GM12878 (cell line): ENCODE results near the gene STEAP1B. TPM values are rescaled to one million over a fixed set of nuclear protein-coding genes. Genes with fewer than 3 reads are reported as not detected.

ENCODE experiments used
- BCL11A ChIP-seq: IDR thresholded peaks from 2 replicates; pipeline ENCODE4 v1.6.1; 2011; ENCODE audit warnings: low read depth, low read length
- BCL3 ChIP-seq: IDR thresholded peaks from 2 replicates; pipeline ENCODE4 v1.6.1; 2011; ENCODE audit warnings: borderline replicate concordance, low read depth, mild to moderate bottlenecking, moderate library complexity, low read length; ENCODE audit not compliant: insufficient read depth, poor library complexity, severe bottlenecking
- BMI1 ChIP-seq: fragments of 450-650 bp; IDR thresholded peaks from 2 replicates; pipeline ENCODE4 v1.6.1; 2016; ENCODE audit warnings: mild to moderate bottlenecking, moderate library complexity, borderline replicate concordance
- CHD2 ChIP-seq: IDR thresholded peaks from 2 replicates; pipeline ENCODE4 v1.6.1; 2011; ENCODE audit warnings: low read depth, low read length, improper control_type of control experiment, borderline replicate concordance
- CUX1 ChIP-seq: IDR thresholded peaks from 2 replicates; pipeline ENCODE4 v1.6.1; 2012; ENCODE audit warnings: improper control_type of control experiment, low read depth, low read length; ENCODE audit not compliant: insufficient replicate concordance
- FOXK2 ChIP-seq: fragments of 450-650 bp; IDR thresholded peaks from 2 replicates; pipeline ENCODE4 v1.6.1; 2017; ENCODE audit warnings: mild to moderate bottlenecking, moderate library complexity
- HDAC6 ChIP-seq: fragments of 200-600 bp; sonication (generic); IDR thresholded peaks from one replicate; pipeline ENCODE4 v1.8.0; 2017; ENCODE audit warnings: antibody characterized with exemption; ENCODE audit not compliant: unreplicated experiment
- HDGF ChIP-seq: fragments of 450-650 bp; IDR thresholded peaks from 2 replicates; pipeline ENCODE4 v1.6.1; 2016; ENCODE audit warnings: antibody characterized with exemption
- KDM1A ChIP-seq: fragments of 200-600 bp; sonication (generic); IDR thresholded peaks from 2 replicates; pipeline ENCODE4 v1.6.1; 2016; ENCODE audit warnings: borderline replicate concordance
- NR2C2 ChIP-seq: IDR thresholded peaks from 2 replicates; pipeline ENCODE4 v1.6.1; 2011; ENCODE audit warnings: borderline replicate concordance, low read depth; ENCODE audit not compliant: control insufficient read depth, insufficient read length
- PAX8 ChIP-seq: fragments of 450-650 bp; IDR thresholded peaks from 2 replicates; pipeline ENCODE4 v1.6.1; 2017; ENCODE audit warnings: mild to moderate bottlenecking, moderate library complexity
- PBX3 ChIP-seq: IDR thresholded peaks from 2 replicates; pipeline ENCODE4 v1.6.1; 2011; ENCODE audit warnings: mild to moderate bottlenecking, low read depth, low read length, moderate library complexity; ENCODE audit not compliant: insufficient replicate concordance
- RFX5 ChIP-seq: IDR thresholded peaks from 2 replicates; pipeline ENCODE4 v1.6.1; 2011; ENCODE audit warnings: low read depth, low read length, improper control_type of control experiment
- SPI1 ChIP-seq: IDR thresholded peaks from 2 replicates; pipeline ENCODE4 v1.6.1; 2011; ENCODE audit warnings: low read depth, mild to moderate bottlenecking, low read length, moderate library complexity, borderline replicate concordance; ENCODE audit not compliant: insufficient read depth
- SREBF2 ChIP-seq: IDR thresholded peaks from 2 replicates; pipeline ENCODE4 v1.6.1; 2012; ENCODE audit warnings: mild to moderate bottlenecking, low read length
- TAF1 ChIP-seq: IDR thresholded peaks from 2 replicates; pipeline ENCODE4 v1.6.1; 2011; ENCODE audit warnings: mild to moderate bottlenecking, low read depth, low read length, borderline replicate concordance
- WRNIP1 ChIP-seq: IDR thresholded peaks from 2 replicates; pipeline ENCODE4 v1.6.1; 2011; ENCODE audit warnings: low read depth, low read length, improper control_type of control experiment, borderline replicate concordance
- YBX1 ChIP-seq: fragments of 450-650 bp; IDR thresholded peaks from 2 replicates; pipeline ENCODE4 v1.6.1; 2016; ENCODE audit warnings: antibody characterized with exemption
- ZNF592 ChIP-seq: fragments of 450-650 bp; IDR thresholded peaks from 2 replicates; pipeline ENCODE4 v1.6.1; 2017; ENCODE audit warnings: mild to moderate bottlenecking, moderate library complexity
- polyA plus RNA-seq, 11 experiments: library from polyadenylated mRNA; depleted of rRNA in 4 of 11; unstranded in 6 of 11; stranded (reverse) in 5 of 11; fragments of >200 nt; fragmentation: Nextera tagmentation in 4 of 11; fragmentation: Illumina TruSeq in 1 of 11; extraction: Ambion mirVana in 4 of 11; extraction: Trizol in 1 of 11; gene quantifications; 1 replicate in 1 of 11; 2 replicates in 10 of 11; pipeline versions ENCODE4 v1.2.1 to v1.2.3, GENCODE V29; 2011 to 2016; ENCODE audit warnings: inconsistent platforms in 2 of 11, missing spikeins in 2 of 11, low read depth in 1 of 11
- total RNA-seq, 4 experiments: library from RNA; depleted of rRNA in 3 of 4; stranded (reverse); fragments of >200 nt in 3 of 4; fragmentation: Illumina TruSeq in 1 of 4; extraction: Trizol in 1 of 4; gene quantifications; 2 replicates each; pipeline versions ENCODE4 v1.2.1 to v1.2.3, GENCODE V29; 2013 to 2021

Gene STEAP1B
- total and polyA plus RNA-seq, 10 of the 15 experiments (the other 5 are each of a cell fraction or from before 2014, with no cell fraction given), result 0.14 TPM; not detected in 9

- TF ChIP-seq ZNF592, result no peak
- no peak for TF ChIP-seq YBX1
- no peak for TF ChIP-seq PAX8
- TF ChIP-seq HDAC6, result no peak
- TF ChIP-seq NR2C2, result no peak
- TF ChIP-seq PBX3, result peak; percentile 76
- no peak for TF ChIP-seq BMI1
- no peak for TF ChIP-seq SPI1
- no peak for TF ChIP-seq BCL11A
- TF ChIP-seq FOXK2, result no peak
- peak; percentile 32 for TF ChIP-seq BCL3
- no peak for TF ChIP-seq SREBF2
- TF ChIP-seq RFX5, result no peak
- TF ChIP-seq HDGF, result 0 out of 2 replicates have a peak, but pooled peaks have one; percentile 19
- TF ChIP-seq TAF1, result peak; percentile 48; the same call in 1 of the 2 replicates
- no peak for TF ChIP-seq CHD2
- no peak for TF ChIP-seq WRNIP1
- TF ChIP-seq KDM1A, result no peak
- no peak for TF ChIP-seq CUX1
Measured at GRCh38 chr7:22445140-22445743, 54.7 kb downstream of the STEAP1B start (continued).
